Measurements from ENCODE around the gene RAG1. TPM values are rescaled to one million over a fixed set of nuclear protein-coding genes. Genes with fewer than 3 reads are reported as not detected.
A peak's percentile ranks its signal among the peaks of the same experiment; 100 is the strongest.

The RAG1 gene
- total RNA-seq, 1 experiment from 2014 or later: 0.19 TPM

DNA sequence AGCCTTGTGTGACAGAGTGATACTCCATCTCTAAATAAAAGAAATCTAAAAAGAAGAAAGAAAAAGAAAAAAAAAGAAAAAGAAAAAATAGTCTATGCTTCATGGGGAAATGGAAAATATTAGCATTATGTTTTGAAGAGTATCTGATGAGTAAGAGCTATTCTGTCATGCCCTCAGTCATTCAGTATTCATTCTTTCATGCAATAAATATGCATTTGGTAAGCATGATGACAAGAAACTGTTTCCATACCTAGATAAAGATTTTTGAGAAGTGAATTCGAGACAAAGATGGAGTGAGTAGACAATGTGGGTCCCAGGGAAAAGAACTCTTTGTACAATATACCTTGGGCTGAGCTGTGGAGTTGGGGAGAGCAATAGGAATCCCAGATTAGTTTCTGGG, 20.3 kb downstream of the RAG1 start:
- DNase-seq (ENCODE audit: low read depth): no peak

DNA sequence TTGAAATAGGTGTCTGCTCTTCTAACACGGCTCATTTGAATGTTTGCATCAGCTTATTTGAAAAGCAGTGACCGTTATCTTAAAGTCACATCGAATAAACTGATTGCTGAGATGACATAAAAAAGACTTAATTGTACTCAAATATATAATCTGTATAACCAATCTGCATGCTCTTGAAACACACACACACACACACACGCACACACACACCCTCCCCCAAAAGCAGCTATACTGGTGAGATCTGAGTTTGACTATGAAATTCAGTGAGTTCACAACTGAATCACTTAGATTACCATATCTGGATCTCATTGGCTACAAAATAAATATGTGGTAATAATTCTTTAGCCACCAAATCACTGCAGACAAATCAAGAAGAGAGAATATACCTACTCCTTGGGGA, 22.7 kb downstream of the RAG1 start:
- DNase-seq (ENCODE audit: low read depth): no peak

DNA sequence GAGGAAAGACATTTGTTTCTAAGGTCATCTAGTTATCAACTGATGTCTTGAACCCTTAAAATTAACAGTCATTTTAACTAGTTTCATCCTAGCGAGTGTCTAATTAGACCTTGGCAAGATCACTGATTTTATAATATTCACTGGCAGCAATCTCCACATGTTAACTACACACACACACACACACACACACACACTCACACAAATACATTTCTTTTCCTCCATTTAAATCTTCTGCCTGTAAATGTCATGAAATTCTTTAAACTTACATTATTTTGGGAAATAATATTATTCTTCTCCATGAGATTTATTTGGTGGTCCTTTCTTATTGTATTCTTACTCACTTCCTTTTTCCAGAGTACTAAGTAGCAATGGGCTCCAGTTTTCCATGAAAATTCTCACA, 23.6 kb downstream of the RAG1 start:
- DNase-seq (ENCODE audit: low read depth): no peak

DNA sequence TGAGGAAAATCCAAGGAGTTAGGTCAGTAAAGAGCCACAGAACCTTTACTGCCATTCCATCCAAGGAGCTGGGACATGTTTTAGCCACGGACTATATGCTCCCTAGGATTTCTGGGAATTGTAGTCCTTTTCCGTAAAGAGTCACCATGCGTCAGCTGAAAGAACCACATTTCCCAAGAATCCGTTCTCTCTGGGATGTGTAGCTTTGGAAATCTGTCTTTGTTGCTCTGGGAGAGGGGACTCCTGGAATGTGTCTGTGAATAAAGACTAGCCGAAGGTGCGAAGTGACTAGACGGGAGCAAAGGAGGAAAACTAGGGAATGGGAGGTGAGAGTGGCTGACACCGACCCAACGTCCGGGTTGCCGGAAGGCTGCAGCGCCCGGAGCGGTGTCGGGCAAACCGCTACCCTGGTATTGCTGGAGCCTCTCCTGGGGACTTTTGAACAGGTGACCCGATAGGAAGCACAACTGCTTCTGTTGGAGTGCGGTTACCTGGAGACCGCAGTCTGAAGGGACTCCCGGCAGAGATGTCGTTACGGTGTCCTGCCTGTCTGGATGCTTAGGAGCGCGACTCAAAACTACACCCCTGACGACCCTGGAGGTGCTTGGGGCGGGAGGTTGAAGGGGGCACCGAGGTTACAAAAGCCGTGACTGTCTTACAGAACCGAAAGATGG, 26.6 kb downstream of the RAG1 start, which contains the start of gene IFTAP:
Gene IFTAP, plus strand, starts transcription at position 187 of the 674 bp plus-strand sequence. CDS start 15,602 bp downstream, outside the sequence.
- peak; percentile 95 for DNase-seq (ENCODE audit: low read depth)

DNA sequence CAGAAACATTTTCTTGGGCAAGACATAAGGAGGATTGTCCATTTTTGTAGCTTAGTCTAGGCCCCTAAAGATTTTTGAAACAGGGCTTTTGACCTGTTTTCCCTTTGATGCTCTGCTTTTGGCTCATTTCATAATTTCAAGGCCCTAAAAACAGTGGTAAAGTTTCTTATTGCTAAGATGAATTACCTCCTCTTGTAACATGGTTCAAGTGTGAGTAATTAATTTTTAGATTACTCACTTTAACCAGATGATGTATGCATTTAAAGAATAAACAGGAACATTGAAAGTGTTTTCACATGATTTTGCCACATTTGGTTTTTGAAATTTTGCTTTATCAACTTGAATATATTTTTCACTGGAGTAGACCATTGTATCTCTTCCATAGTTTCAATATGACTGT, 29.1 kb downstream of the RAG1 start:
- DNase-seq (ENCODE audit: low read depth): no peak

DNA sequence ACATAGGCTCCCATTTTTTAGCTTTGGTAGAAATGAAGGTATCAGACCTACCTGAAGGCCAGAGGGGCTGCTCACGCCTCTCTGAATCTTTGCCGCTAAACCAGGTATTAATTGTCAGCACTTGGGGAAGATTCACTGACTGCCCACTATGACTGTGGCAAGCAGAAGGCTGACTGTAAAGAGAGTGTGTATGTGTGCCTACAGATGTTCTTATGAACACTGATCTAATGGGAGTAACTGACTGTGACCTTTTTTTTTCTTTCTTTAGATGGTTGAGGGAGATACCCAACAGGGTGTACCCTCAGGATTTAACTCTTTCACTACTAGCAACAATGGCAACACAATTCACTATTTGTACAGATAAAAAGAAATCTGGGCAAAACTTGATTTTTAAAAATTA, 30.2 kb downstream of the RAG1 start, which contains the start of gene RAG2:
Gene RAG2, minus strand, starts transcription at position 186 of the 400 bp plus-strand sequence. CDS start 4,068 bp downstream, outside the sequence.
- no peak for DNase-seq (ENCODE audit: low read depth)

DNA sequence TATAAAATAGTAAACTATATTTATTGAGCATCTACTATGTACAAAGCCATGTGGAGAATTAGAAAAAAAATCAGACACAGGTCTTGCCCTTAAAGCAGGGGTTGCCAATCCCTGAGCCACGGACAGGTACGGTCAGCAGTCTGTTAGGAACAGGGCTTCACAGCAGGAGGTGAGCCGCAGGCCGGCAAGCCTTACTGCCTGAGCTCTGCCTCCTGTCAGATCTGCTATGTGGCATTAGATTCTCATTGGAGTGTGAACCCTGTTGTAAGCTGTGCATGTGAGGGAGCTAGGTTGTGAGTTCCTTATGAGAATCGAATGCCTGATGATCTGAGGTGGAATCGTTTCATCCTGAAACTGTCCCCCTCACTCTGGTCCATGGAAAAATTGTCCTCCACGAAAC, 32.4 kb downstream of the RAG1 start:
- DNase-seq (ENCODE audit: low read depth): no peak

DNA sequence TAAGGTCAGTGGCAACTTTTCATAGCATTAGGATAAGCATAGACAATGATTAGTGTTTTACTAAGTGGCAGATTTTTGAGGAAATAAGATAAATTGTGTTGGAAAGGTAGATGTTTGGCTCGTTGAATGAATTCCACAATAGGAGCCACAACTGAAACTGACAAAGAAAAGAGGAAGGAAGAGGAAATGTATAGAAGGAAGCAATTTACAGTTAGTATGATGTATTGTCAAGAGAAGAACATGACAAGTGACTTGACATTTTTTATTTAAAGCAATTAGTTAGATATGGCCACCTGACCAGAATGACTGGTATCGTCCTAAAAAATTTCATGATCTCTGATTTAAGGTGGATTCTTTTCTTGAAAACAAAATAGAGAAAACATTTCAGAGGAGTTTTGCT, 33.3 kb downstream of the RAG1 start:
- no peak for DNase-seq (ENCODE audit: low read depth)

DNA sequence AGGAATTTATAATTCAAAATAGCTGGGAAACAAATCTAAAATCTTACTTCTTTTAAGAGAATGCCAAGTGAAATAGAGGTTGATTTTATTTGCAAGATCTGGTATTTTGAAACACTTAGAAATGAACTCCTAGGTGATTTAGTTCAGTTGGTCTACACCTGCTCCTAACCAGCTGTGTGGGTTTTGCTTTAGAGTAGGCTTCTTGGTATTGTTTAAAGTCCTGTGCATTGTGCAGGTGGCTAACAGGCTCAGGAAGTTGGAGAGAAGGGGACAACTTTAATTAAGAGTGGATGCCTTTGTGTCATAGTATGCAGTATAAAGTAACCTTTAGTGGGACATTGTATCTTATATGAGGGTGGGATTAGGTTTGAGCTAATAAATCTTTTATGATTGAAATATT, 34.3 kb downstream of the RAG1 start:
- DNase-seq (ENCODE audit: low read depth): no peak

DNA sequence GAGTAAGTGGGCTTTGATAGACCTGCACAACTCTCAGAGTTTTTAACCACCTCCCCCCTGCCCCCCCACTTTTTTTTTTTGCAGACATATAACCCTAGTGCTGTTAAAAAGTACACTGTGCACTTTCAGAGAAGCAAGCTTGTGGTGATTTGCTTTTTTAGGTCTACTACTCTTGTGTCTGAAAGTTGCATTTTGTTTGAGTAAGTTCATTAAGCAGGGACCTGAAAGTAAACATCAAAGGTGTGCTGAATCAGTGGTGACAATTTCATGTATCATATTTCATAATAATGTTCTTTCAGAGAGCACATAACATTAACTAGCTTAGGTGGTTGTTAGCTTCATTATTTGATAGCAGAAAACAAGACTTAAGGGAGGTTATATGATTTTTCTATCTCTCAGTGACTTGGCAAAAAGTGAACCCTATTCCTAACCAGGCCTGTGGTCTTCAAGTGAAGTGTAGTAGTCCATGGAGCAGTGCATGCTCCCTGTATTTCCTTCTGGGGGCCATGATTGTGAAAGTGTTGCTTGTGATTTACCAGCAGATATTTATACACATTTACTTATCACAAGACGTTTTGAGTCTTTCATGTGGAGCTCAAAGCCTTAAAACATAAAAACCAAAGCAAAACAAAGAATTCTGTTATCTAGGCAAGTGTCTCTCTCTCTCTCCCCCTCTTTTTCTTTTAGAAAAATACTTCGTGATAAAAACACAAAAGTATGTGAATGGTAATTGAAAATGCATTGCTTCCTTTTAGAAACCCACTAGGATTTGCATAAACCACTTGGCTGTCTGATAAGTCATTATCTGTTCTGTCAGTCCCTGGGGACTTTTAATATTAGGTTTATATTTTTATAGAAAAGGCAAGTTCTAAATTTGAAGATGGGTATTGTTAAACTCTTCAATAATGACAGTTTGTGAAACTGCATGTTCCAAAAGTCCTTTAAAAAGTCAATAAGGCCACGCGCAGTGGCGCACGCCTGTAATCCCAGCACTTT, 37.7 kb downstream of the RAG1 start:
- no peak for DNase-seq (ENCODE audit: low read depth)

DNA sequence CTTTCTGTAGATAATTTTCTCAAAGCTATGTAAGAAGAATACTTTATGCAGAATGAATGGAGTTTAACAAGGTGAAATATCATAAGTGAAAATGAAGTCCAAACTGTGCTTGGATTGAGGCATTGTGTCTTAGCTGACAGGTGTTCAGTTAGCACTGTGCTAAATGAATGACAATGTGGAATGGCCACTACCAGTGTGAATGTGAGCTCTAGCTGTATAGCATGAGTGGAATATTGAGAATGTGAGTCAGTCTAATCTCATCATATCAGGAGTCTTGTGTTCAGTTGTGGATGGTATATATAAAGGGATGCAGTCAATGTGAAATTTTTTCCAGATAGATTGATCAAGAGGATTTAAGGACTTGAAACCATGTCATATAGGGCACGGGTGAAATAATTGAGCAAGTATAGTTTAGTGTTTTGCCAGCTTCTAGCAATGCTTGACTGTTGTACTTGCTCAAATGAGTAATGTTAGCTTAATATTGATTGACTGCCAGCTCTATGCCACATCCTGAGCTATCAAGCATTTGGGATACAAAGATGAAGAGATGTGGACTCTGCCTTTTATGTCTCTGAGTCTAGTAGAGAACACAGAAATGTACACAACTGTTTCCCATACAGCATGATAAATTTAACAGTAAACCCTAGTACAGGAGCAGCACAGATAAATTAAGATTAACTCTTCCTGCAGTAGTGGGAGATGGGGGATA, 40.8 kb downstream of the RAG1 start:
- no peak for DNase-seq (ENCODE audit: low read depth)

DNA sequence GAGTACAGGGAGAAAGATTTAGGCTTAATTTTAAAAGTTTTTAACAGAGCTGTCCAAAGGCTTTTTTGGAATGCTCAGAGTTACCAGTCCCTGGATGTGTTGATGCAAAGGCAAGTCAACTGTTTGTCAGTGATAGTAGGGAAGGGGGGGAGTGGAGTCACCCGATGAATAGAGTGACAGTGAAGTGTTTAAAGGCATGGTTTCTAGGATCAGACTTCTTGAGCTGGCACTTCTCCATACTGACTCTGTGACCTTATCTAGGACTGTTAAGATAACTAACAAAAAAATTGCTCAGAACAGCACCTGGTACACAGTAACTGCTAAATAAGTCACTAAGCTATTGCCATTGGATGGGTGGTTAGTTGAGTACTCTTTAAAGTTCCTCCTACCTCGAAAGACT, 41.6 kb downstream of the RAG1 start:
- no peak for DNase-seq (ENCODE audit: low read depth)

DNA sequence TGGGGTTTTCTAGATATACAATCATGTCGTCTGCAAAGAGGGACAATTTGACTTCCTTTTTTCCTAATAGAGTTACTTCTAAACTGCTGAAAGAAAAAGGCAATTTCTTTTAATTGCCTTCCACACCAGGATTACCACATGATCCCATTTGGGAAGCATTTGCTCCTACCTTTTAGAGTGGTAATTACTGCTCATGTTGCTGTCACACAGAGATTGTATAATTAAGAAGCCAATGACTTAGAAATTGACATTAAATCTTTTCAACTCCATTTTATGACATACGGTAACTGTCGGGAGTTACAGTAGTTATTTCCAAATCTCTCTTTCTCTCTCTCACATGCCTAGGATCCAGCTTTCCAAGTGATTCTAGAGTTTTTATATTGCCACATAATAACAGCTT, 48.0 kb downstream of the RAG1 start:
- DNase-seq (ENCODE audit: low read depth): no peak

DNA sequence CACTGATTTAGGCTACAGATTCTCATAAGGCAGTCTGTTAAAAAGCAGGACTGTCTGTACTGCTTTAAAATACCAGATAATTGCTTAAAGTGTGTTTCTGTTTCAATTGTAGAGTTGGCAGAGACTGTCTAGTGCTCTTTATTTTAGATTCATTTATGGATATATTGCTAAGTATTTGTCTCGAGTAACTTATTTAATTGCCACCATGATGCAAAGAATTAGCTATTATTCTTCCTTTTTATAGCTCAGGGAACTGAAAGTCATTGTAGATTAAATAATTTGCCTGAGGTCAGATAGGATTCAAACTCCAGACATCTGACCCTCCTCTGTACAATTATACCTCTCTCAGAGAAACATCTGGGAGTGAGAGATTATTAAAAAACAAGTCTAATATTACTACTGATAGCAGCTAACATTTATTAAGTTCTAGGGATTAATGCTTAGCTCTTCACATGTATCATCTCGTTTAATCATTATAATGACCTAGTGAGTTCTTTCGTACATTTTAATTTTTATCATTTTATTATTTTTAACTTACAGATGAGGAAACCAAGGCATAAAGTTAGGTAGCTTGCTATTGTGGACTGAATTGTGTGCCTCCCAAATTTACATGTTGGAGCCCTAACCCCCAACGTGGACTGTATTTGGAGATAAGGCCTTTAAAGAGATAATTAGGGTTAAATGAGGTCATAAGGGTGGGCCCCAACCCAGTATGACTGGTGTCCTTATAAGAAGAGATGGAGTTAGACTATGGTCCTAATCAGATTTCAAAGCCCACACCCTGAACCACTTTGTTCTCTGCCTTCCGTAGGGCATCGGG, 49.9 kb downstream of the RAG1 start:
- DNase-seq (ENCODE audit: low read depth): no peak

DNA sequence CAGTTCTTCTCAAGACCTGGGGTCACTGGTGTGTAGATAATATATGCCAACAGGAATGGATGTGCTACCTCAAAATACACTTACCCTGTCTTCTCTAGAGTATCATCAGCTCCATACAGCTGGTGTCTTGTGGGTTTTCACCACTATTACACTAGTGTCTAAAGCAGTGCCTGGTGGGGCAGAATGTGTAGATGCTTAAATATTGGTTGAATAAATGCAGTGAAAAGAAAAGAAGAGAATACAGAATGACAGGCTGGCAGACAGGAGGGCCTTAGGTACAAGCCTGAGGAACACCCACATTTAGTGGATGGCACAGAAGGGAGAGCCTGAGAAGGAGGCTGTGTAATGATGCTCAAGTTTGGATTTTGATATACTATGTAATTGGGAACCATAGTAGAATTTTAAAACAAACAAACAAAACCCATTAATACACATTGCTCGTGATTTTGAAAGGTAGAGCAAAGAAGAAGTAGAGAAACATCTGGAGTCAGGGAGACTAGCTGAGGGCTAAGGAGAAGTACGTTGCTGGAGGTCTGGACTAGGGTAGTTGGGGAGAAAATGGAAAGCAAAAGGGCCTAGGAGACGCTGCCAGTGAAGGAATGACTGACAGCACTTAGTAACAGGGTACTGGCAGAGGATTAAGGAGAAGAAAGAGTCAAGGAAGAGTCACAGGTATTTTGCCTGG, 50.7 kb downstream of the RAG1 start:
- no peak for DNase-seq (ENCODE audit: low read depth)

DNA sequence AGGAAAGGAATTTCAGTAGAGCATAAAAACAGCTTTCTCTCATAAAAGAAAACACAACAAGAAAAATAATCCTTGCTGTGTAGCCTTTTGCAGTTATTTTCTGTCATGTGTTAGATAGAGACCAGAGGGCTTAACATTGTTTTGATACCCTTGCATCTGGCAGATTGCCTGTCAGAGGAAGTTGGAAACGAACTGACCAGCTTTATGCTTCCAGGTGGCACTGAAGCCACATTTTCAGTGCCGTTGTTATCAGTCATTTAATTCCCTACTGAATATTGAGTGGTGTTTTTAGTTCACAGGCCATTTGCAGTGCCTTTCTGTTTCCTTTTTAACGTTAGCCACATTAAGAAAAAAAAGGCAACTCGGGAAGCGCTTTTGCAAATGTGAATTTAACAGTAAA, 51.7 kb downstream of the RAG1 start:
- DNase-seq (ENCODE audit: low read depth): no peak

DNA sequence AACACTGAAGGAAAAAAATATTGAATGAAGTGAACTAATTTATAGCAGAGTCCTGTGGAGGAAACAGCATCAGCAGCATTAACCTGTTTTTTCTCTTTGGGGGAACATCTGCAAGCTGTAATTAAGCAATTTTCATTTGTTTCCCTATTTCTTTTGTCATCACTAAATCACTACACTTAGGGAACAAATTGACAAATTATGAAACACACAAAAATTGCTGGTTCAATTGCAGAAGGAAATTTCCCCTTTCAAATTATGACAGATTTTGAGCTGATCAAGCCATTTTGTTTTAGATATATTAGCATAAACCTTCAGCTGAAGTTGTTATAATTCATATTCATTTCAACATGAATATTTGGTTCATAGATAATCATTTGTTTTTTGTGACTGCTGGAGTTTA, 52.4 kb downstream of the RAG1 start:
- no peak for DNase-seq (ENCODE audit: low read depth)

DNA sequence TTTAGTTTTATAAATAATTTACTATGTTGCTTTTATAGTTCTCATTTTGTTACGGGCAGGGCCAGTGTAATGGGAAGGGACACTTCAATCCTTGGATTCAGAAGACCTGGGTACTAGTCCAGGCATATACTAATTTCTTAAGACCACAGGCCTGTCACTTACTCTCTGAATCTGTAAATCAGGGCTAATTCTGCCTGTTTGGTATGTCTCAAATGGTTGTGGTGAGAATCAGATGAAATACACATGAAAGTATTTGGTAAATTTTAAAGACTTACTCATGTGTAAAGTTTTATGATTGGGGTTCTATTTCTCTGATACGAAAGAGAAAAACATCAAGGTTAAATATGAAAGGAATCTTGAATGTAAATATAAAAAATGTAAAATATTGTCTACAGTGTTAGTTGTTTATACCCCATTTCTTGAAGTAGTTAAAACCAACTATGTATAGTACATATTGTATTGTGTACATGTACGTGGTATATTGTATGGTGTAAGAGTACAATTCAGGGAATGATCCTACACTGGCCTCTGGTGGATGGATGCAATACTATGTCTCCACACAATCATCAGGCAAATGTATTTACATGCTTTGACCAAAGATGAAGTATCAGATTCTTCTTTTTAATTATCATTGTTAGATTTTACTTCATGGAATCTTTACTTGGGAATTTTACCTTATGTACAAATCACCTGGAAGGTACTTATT, 54.8 kb downstream of the RAG1 start:
- DNase-seq (ENCODE audit: low read depth): peak; percentile 34

DNA sequence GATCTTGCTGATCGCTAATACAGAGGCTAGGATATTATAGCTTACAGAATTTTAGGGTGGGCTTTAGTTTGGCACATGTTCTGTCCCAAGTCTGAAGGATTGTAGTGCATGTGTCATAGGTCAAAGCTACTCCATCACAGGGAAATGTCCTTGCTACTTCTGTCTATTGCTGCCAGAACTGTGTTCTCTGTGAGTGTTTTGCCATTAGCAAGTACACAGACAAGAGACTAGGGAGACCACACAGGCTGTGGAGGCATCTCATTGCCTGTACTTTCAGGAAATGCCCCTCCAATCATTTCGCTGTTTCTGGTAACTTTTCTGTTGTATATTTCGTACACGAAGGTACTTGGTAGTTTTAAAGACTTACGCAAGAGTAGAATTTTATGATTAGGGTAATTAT, 55.7 kb downstream of the RAG1 start:
- no peak for DNase-seq (ENCODE audit: low read depth)

DNA sequence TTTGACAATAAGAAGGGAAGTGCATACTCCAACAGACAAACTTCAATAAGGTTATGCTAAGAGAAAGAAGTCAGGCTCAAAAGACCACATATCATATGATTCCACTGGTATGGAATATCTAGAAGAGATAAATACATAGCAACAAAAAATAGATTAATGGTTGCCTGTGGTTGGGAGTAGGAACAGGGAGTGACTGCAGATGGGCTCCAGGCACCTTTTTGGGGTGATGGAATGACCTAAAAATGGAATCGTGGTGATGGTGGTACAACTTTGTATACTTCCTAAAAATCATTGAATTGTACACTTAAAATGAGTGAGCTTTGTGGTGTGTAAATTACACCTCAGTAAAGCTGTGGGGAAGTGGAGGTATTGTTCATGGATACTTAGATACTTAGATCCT, 59.2 kb downstream of the RAG1 start:
- no peak for DNase-seq (ENCODE audit: low read depth)
